RCC 7860 (cell line): Measurements from ENCODE around the gene GRHL1.
"Not testable (repeated sequence)": the region's sequence is repeated elsewhere in the genome, so short reads cannot be mapped to it uniquely, and the experiment has no call there.

Source experiments
- DNase-seq: peaks from one replicate; pipeline ENCODE4 v3.0.0-alpha.2; 2015; ENCODE audit warnings: low spot score
- FAIRE-seq: peaks from 2 replicates; lab custom pipeline; 2012; peaks lifted over from hg19 to GRCh38; lab: Jason Lieb, UNC

Gene GRHL1

DNA sequence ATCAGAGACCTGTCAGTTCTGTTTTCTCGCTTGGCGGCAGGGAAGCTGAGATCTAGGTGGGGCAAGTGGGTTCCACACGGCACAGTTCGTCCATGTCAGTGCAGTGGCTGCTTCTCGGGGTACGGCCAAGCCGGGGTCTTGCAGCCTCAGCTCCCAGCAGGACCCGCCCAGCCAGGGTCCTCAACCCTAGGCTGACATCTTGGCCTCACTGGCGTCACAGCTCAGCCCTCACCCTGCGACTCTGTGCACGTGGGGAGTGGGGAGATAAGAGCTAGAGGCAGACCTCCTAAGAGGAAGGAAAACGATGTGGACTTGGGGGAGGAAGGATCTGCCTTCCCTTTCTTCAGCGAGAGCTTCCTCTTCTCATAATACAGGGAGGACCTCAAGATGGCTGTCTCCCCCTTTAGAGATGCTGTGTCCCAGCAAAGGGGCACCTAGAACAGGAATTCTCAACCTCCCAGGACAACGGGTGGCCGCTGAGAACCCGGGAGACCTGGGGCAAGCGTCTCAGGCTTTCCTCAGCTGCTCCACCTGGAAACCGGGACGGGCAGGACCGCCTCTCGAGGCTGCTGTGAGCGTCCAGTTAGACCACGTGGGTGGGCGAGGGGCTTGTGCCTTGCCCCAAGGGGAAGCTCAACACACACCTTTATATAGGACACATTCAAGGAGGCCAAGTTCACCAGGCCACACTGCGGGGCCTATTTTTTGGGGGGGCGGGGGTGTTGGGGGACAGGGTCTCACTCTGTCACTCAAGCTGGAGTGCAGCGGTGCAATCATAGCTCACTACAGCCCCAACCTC, 68.3 kb downstream of the GRHL1 start:
- FAIRE-seq: no peak
- no peak for DNase-seq

DNA sequence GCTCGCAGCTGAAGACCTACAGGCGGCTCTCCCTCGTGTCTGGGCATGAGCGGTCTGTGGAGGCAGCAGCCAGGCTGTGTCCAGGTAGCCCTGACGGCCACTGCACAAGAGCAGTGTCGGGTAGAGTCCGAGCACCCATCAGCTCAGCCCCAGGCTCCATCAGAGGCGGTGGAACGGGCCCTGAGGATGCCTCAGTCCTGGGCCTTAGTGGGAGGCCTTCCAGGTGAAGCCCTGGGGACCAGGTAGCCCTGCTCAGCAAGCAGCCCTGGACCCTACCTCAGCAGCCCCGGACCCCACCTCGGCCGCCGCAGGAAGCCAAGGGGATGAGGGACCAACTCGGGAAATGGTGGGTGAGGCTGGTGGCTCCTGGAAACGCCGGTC, 70.5 kb downstream of the GRHL1 start:
- DNase-seq: no peak
- no peak for FAIRE-seq

DNA sequence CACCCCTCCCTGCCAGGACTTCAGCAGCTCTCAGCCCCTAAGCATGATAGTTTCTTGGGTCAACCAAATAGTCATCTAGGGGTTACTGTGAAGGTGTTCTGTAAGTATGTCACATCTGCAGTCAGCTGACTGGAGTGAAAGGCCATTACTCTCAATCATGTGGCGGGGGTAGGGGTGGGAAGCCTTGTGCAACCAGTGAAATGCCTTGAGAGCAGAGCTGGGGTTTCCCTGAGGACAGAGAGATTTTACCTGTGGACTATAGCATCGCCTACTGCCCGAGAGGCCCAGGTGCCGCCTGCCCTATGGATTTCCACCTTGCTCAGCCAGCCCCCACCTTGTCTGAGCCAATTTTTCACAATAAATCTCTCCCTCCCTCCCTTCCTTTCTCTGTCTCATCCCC, 71.0 kb downstream of the GRHL1 start:
- DNase-seq (no peak), FAIRE-seq (no peak)

DNA sequence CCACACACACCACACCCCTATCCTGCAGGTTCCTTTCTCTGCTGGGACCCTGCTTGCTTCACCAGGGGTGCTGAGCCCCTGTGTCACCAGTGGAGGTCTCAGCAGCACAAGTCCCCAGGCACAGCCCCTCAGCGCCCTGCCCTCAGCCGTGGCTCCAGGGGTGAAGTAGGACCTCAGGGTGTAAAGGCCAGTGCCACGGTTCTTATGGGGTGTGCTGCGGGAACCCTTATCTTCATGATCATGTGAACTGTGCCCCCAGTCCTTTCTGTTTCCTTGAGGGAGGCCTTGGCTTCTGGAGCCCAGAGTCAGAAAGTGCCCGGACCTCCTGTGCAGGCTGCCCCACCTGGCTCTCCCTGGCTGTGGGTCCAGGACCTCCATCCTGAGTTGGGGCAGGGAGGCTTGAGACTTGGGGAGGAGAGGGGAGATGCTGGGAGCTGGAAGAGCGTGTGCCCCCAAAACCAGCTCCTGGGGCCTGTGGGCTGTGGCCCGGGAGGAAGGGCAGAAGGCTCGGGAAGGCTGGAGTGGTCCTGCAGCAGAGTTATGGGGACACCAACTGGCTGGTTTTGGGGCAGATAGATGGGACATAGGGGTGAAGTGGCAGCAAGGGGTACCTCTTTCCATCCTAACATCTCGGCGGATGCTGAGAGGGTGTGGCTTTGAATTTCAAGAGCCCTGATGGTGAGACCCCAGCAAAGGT, 71.6 kb downstream of the GRHL1 start:
- DNase-seq (no peak), FAIRE-seq (no peak)

DNA sequence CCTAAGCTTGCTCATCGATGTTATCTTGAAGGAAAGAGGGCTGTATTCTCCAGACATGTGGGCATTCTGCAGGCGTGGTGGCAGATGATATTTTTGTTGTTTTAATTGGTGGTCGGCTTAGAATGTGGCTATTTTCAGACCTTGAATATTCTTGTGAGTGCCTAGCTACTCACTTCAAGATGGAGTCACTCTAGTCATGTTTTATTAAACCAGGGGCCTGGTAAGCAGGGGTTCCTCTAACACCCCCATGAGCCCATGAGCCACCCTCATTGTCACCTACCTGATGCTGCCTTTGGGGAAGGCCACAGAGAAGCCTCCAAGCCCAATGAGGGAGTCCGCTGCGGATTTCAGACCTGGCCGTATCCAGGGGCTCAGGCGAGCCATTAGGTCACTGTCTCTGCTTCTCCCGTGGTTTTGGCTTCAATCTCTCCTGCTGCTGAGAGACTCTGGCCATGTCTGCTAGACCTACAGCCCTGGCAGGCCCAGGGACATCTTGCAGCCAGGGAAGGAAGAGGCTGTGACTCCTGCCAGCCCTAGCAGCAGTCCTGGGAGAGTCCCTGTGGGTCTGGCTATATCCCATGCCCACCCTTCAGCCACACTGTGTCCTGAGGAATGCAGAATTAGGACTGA, 75.6 kb downstream of the GRHL1 start:
- FAIRE-seq (no peak), DNase-seq (no peak)

DNA sequence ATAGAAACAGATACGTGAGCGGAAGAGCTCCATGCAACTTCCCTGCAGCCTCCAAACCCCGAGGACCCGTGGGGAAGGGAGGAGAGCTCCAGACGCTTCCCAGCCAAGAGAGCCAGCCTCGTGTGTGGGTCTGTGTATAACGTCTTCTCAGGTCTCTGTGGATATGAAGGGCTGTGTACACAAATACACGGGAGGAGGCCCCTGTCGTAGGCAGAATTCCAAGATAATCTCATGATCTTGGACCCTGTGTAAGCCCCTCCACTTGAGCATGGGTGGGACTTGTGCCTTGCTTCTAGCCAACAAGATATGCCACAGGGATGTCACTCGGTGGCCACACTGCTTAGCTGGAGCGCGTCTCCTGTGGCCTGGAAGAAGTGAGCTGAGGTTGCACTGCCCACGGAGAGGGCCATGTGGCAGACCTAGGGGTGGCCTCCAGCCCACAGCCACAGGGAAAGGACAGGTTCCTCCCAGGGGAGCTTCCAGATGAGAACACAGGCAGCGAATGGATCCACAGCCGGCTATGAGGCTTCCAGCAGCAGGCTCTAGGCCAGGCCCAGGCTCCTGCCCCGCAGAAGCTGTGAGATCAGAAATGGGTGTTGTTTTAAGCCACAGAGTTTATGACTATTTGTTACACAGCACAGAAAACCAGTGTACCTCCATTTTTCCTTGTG, 76.3 kb downstream of the GRHL1 start:
- DNase-seq (no peak), FAIRE-seq (no peak)

DNA sequence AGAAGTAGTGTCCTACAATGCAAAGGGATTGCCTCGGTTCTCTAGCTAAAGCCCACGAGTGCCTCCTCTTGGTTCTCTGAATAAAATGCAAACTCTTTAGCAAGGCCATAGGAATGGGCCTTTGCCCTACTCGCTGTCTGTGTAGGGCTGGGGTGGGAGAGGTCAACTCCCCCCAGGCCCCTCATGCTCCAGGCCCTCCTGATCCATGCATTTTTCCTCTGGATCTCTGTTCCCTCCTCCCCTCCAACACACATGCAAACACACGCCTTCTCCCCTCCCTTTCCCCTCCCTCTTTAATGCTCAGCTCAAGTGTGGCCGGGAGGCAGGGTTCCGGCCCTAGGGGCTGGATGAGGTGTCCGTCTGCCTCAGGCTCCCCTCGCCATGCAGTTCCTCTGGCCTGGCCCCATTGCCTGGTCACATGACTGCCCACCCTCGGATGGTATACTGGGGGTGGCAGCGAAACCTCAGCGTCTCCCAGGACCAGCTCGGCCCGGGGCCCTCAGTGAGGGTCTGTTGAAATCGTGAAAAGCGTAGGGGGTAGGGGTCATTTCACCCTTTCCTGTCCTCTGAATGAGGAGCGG, 77.0 kb downstream of the GRHL1 start:
- FAIRE-seq (no peak), DNase-seq (no peak)

DNA sequence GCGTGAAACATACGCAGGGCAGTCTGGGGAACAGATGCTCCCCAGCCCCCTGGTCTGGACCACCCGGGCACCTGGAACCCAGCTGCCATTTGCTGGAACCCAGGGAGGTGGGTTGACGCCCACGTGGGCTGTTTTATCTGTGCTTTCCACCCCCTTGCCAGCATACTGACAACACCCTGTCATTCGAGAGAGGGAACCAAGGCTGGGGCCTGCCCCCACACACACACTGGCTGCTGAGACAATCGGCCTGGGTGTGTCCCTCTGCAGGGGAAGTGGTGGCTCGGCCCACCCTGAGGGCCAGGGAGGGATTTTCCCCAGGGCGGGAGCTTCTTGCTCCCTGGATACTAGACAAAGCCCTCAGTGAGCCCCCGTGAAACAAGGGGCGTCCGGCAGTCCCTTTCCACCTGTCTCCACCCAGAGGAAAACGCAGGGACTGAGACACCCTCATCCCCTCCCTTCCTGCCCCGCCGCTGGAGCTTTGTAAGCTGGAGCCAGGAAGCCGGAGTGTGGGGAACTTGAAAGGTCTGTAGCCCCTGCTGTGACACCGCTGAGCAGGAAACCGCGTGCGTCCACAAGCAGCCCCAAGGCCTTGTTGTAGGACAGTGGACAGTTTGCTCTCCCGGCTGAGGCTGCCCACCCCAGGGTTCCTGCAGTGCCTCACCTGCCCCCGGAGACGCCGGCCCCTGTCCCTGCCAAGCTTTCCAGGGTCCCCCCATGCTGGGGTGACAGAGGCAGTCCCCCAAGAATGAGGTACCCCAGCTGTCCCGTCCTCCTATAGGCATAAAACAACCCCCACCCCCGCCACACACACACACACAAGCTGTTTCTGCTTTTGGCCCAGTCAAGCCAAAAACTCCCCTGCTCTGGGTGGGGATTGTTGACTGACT, 77.7 kb downstream of the GRHL1 start:
- DNase-seq (no peak), FAIRE-seq (no peak)

DNA sequence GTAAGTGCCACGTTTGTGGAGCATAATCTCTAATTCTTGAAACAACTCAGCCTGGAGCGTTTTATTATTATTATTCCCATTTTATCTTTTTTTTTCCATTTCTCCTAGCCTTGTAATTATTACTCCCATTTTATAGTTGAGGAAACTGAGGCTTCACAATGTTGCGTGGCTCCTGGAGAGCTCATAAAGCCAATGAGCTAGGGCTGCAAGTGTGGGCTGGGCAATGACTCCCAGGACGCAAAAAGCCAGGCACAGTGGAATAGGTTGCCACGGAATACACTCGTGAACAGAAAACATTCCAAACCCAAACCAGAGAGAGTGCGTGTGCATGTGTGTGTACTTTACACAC, 78.4 kb downstream of the GRHL1 start:
- DNase-seq (no peak), FAIRE-seq (no peak)

DNA sequence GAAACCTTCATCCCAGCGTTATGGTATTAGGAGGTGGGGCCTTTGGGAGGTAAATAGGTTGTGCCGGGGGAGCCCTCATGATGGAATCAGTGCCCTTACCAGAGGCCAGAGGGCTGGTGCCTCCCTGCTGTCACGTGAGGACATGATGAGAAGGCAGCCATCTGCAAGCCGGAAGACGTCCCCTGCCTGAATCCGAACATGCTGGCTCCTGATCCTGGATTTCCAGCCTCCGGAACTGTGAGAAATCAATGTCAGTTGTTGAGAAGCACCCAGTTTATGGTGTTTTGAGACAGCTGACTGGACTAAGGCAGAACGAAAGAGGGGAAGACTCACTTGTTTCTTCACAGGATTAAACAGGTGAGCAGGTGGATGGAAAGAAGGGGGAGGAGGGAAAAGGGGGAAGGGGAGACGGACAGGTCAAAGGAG, 78.8 kb downstream of the GRHL1 start:
- no peak for FAIRE-seq
- DNase-seq: no peak

DNA sequence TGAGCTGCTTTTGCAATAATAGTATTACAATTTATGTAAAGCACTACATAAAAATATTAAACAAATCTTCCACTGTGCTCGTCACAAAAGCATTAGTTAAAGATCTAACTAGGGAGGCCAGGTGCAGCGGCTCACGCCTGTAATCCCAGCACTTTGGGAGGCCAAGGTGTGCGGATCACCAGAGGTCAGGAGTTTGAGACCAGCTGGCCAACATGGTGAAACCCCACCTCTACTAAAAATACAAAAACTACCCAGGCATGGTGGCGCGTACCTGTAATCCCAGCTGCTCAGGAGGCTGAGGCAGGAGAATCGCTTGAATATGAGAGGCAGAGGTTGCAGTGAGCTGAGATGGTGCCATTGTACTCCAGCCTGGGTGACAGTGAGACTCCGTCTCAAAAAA, 79.3 kb downstream of the GRHL1 start:
- not testable (repeated sequence) for FAIRE-seq

DNA sequence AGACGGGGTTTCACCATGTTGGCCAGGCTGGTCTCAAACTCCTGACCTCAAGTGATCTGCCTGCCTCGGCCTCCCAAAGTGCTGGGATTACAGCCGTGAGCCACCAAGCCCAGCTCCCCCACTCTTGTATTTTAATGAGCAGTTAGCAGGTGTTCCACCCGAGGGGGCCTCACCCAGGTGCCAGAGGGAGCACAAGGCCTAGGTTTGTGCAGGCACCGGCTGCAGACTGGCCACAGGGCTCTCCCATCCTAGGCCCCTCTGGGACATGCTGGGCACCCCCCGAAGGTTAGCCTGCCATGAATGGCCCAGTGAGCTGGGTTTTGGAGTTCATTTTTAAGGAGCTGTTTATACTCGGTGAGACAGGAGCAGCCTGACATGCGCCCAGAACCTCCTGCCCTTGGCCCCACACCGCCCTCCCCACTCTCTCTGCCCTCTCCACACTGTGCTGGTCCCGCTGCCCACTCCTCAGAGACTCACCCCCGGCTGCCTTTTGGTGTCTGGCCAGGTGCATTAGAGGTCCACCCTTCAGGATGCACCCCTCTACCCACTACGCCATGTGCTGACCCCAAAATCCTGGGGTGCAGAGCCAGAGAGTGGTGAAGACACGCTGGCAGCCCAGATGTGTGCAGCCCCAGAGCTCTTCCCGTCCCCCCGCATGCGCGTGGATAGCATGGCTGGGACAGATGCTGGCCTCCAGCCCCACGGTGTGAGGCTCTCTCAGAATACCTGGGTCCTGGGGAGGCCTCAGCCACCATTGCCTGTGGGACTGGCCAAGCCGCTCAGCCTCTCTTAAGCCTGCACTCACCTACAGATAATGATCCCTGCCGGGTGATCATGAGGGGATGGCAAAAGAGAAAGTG, 80.6 kb downstream of the GRHL1 start:
- DNase-seq (no peak), FAIRE-seq (no peak)

More for the DNA sequence above, 79.3 kb downstream of the GRHL1 start:
- not testable (repeated sequence) for DNase-seq

DNA sequence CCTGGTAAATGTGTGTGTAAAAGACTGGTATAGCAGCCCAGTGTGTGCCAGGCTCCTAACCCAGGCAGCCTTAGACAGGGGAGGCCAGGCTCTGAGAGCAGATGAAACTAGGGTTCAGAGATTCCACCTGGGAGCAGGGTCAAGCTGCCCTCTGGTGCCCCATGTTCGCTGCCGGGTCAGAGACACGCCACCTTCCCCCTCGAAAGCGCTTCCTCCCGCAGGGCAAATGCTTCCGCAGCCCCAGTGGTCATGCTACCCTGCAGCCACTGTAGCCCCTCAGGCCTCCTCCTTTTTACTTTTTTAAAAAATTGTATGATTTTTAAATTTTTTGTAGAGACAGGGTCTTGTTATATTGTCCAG, 81.2 kb downstream of the GRHL1 start:
- DNase-seq (no peak), FAIRE-seq (no peak)

DNA sequence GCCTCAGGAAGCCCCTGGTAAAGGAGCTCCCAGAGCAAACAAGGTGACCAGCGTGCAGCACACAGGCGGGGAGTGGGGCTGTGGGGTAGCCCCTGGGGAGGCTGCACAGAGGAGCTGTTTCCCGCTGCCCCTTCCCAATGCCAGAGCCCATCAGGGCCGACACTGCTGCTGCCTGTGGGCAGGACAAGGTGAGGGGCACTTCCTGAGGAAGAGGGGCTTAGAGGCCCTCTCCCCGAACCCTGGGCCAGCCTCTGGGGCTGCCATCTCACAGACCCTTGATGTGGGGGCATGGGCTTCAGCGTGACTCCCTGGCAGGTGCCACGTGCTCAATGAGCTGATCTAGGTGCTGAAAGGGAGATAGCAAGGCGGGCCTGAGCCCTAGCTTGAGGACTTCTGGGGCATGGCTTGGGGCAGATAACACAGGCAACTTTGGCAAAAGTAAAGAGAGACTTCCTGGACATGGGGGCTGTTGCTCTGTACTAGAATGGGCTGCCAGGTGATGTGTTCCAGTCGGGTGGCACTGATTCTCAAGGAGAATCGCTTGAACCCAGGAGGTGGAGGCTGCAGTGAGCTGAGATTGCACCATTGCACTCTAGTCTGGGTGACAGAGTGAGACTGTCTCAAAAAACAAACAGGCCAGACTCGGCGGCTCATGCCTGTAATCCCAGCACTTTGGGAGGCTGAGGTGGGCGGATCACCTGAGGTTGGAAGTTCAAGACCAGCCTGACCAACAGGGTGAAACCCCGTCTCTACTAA, 81.9 kb downstream of the GRHL1 start:
- DNase-seq: no peak
- no peak for FAIRE-seq

DNA sequence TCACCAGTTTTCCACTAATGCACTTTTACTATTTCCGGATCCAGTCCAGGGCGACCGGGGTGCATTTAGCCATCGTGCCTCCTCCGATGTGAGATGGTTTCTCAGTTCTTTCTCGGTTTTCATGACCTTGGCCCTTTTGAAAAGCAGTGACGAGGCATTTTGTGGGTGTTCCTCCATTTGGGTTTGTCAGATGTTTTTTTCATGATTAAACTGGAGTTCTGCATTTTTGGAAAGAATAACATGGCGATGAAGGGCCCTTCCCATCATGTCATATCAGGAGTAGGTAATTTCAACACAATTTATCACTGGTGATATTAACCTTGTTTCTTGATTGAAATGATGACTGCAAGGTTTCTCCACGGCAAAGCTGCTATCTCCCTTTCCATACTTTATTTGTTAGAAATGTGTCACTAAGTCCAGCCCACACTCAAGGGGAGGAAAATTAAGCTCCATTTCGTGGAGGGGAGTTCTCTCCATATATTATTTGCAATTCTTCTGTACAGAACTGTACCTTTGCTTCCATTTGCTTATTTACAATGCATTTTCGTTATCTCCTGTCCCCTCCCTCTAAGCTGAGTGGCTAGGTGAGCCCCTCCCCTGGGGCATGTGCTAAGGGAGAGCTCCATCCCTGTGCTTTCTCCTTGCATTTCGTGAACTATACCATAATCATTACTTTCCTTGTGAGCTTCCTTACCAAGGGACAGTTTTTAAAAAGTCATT, 83.0 kb downstream of the GRHL1 start:
- FAIRE-seq (no peak), DNase-seq (no peak)

DNA sequence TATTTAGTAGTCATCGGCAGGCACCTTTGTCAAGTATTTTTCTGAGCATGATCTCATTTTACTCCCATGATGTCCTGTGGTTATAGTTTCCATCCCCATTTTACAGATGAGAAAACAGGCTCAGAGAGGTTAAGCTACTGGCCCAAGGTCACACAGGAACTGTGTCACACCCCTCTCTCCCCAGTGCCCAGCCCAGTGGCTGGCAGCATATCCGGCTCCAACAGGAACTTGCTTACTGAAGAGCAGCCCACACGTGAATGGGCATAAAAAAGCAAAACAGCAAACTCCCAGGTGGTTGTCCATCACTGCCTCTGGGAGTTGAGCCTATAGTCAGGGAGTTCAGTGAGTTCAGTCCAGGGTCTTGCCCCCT, 83.5 kb downstream of the GRHL1 start:
- no peak for DNase-seq
- FAIRE-seq: no peak

DNA sequence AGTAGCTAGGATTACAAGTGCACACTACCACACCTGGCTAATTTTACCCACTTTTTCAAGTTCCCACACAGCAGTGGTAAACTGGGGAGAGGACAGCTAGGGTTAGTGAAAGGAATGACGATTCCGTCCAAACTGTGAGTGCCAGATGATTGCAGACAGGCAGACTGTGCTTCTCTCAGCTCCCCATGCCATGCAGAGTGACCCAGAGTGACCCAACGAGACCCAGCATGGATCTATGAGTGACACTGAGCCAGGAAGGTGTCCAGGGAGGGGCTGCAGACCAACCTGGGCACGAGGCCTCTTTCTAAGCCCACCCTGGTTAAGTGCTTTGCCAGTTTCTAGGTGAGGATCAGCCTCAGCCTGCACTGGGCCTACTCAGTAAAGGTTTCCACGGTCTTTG, 84.1 kb downstream of the GRHL1 start:
- FAIRE-seq (no peak), DNase-seq (no peak)
